Mesenchymal stem cell (in vitro differentiated cells and primary cell): ENCODE data around the gene COL4A2.

ENCODE experiments used
- DNase-seq: peaks from one replicate; pipeline ENCODE4 v3.0.0-alpha.2; 2013
- H2AFZ ChIP-seq: one replicate; pipeline ENCODE4 v1.6.1; 2013; ENCODE audit warnings: low read depth, mild to moderate bottlenecking, control low read depth, inconsistent platforms, low read length, moderate library complexity
- H2AK5ac ChIP-seq: 2 replicates; pipeline ENCODE4 v1.6.1; 2013; ENCODE audit warnings: low read length, moderate library complexity, mild to moderate bottlenecking, inconsistent platforms; ENCODE audit not compliant: severe bottlenecking
- H2BK120ac ChIP-seq: one replicate; pipeline ENCODE4 v1.6.1; 2013; ENCODE audit warnings: low read depth, mild to moderate bottlenecking, inconsistent platforms, low read length, moderate library complexity
- H2BK12ac ChIP-seq, 2 experiments: one replicate each; pipeline ENCODE4 v1.6.1; 2013; ENCODE audit warnings: inconsistent platforms in 2 of 2, low read length in 2 of 2, mild to moderate bottlenecking in 2 of 2, moderate library complexity in 2 of 2, control low read depth in 1 of 2
- H2BK15ac ChIP-seq: one replicate; pipeline ENCODE4 v1.6.1; 2013; ENCODE audit warnings: mild to moderate bottlenecking, low read depth, inconsistent platforms; ENCODE audit not compliant: poor library complexity, severe bottlenecking
- H2BK5ac ChIP-seq: 2 replicates; pipeline ENCODE4 v1.6.1; 2013; ENCODE audit warnings: low read depth, mild to moderate bottlenecking, low read length, control low read depth, inconsistent platforms; ENCODE audit not compliant: poor library complexity, severe bottlenecking
- H3K14ac ChIP-seq, 2 experiments: one replicate each; pipeline ENCODE4 v1.6.1; 2013; ENCODE audit warnings: inconsistent platforms in 2 of 2, low read length in 2 of 2, control low read depth in 1 of 2, mild to moderate bottlenecking in 1 of 2, moderate library complexity in 1 of 2
- H3K18ac ChIP-seq, 2 experiments: one replicate each; pipeline ENCODE4 v1.6.1; 2013; ENCODE audit warnings: inconsistent platforms in 2 of 2, low read length in 2 of 2, control low read depth in 1 of 2, low read depth in 1 of 2, mild to moderate bottlenecking in 1 of 2
- H3K23ac ChIP-seq, 2 experiments: one replicate each; pipeline ENCODE4 v1.6.1; 2013; ENCODE audit warnings: inconsistent platforms in 2 of 2, low read length in 2 of 2, mild to moderate bottlenecking in 2 of 2, moderate library complexity in 2 of 2, control low read depth in 1 of 2
- H3K27ac ChIP-seq: 2 replicates; pipeline ENCODE4 v1.5.1; 2013; ENCODE audit warnings: mild to moderate bottlenecking, moderate library complexity, low read length, control low read depth, inconsistent platforms; ENCODE audit not compliant: poor library complexity, severe bottlenecking
- H3K27me3 ChIP-seq, 2 experiments: 2 replicates each; pipeline versions ENCODE4 v1.6.1 to v1.7.0; 2013; ENCODE audit warnings: low read length in 2 of 2, mild to moderate bottlenecking in 2 of 2, moderate library complexity in 2 of 2, control low read depth in 1 of 2, inconsistent platforms in 1 of 2; ENCODE audit not compliant: control insufficient read depth in 1 of 2, insufficient read depth in 1 of 2
- H3K36me3 ChIP-seq, 2 experiments: 2 replicates each; pipeline versions ENCODE4 v1.6.1 to v1.7.0; 2013; ENCODE audit warnings: low read length in 2 of 2, control low read depth in 1 of 2, inconsistent platforms in 1 of 2, low read depth in 1 of 2, mild to moderate bottlenecking in 1 of 2; ENCODE audit not compliant: insufficient read depth in 2 of 2, control insufficient read depth in 1 of 2
- H3K4ac ChIP-seq, 2 experiments: one replicate each; pipeline ENCODE4 v1.6.1; 2013; ENCODE audit warnings: inconsistent platforms in 2 of 2, low read length in 2 of 2, mild to moderate bottlenecking in 2 of 2, moderate library complexity in 2 of 2, control low read depth in 1 of 2, low read depth in 1 of 2
- H3K4me1 ChIP-seq: 2 replicates; pipeline ENCODE4 v1.6.1; 2013; ENCODE audit warnings: low read depth, low read length, control low read depth; ENCODE audit not compliant: control insufficient read depth, insufficient read depth
- H3K4me2 ChIP-seq: 2 replicates; pipeline ENCODE4 v1.6.1; 2013; ENCODE audit warnings: low read length, mild to moderate bottlenecking, inconsistent platforms; ENCODE audit not compliant: poor library complexity, severe bottlenecking
- H3K4me3 ChIP-seq, 2 experiments: 2 replicates each; pipeline versions ENCODE4 v1.5.1 to v1.7.0; 2013; ENCODE audit warnings: low read length in 2 of 2, mild to moderate bottlenecking in 2 of 2, control low read depth in 1 of 2, low read depth in 1 of 2; ENCODE audit not compliant: insufficient read depth in 1 of 2
- H3K79me1 ChIP-seq: replicated peaks from 2 replicates; pipeline ENCODE4 v1.6.1; 2013; ENCODE audit warnings: mild to moderate bottlenecking, control low read depth, low read length, inconsistent platforms; ENCODE audit not compliant: poor library complexity, severe bottlenecking
- H3K9ac ChIP-seq: 2 replicates; pipeline ENCODE4 v1.7.0; 2013; ENCODE audit warnings: mild to moderate bottlenecking, low read length, moderate library complexity
- H3K9me3 ChIP-seq: 2 replicates; pipeline ENCODE4 v1.7.0; 2013; ENCODE audit warnings: mild to moderate bottlenecking, low read length; ENCODE audit not compliant: control insufficient read depth
- H4K8ac ChIP-seq: one replicate; pipeline ENCODE4 v1.6.1; 2013; ENCODE audit warnings: inconsistent platforms, mild to moderate bottlenecking, low read length, moderate library complexity
- H4K91ac ChIP-seq: one replicate; pipeline ENCODE4 v1.6.1; 2013; ENCODE audit warnings: mild to moderate bottlenecking, low read length, inconsistent platforms
- WGBS: methylation state at CpG from one replicate; pipeline ENCODE4 v1.1.7; 2013; ENCODE audit warnings: mixed read lengths; 5-methylcytosine and 5-hydroxymethylcytosine counted together

COL4A2 gene

GRCh38 chr13:110466266-110466915 lies 159.3 kb downstream of the COL4A2 start:
- 98% methylated on average over 6 of the region's 6 CpGs for WGBS
- Histone ChIP-seq H2BK5ac (no peak overlapping the region), H3K9ac (no peak overlapping the region), H3K79me1 (peaks cover 15% of the 10 kb centered on the region), H2BK120ac (no peak overlapping the region), H4K8ac (no peak overlapping the region), H3K27me3 (no peaks in the 10 kb centered on the region), H2BK12ac (no peak overlapping the region), H3K36me3 (peaks cover 48 to 90% of the 10 kb centered on the region in 2 experiments), H3K4me2 (no peak overlapping the region), H3K4me3 (no peak overlapping the region), H2BK15ac (no peak overlapping the region), H3K23ac (no peak overlapping the region), H3K27ac (no peak overlapping the region), H3K18ac (no peak overlapping the region), H3K9me3 (no peaks in the 10 kb centered on the region), H4K91ac (no peak overlapping the region), H3K4me1 (peaks cover 10% of the 10 kb centered on the region), H2AFZ (no peak overlapping the region), H2AK5ac (no peak overlapping the region), H3K4ac (no peak overlapping the region), H3K14ac (no peak overlapping the region)
- DNase-seq: no peak

DNA sequence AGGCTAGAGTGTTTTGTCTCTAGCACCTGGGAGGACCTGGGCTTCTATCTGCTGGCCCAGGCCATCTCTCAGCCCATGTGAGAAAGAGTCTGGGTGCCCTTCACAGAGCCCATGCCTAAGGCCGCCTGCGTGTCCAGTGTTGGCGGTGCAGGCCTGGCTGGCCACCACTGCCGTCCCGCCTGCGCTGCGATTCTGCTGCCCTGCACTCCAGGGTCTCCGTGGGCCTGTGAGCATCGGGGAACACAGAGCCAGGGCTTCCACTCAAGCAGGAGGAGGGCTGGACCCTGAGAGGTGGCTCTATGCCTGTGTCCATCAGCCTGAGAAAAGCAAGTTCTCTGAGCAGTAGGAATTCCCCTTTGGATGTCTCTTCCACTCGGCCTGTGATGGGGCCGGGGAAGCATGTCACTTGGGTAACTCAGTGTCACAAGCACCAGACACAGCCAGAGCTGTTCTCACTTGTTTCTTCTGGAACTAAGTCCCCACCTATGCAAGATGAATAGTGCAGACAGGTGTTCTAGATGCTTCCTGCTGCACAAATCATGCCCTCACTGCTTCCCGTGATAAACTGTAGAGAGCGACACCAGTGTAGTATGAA lies 160.5 kb downstream of the COL4A2 start:
- Histone ChIP-seq H2AK5ac (no peak overlapping the region), H2BK12ac (no peak overlapping the region), H3K4me2 (no peak overlapping the region), H2BK5ac (no peak overlapping the region), H3K27me3 (no peaks in the 10 kb centered on the region), H4K91ac (peak overlapping the region; percentile 8), H3K9me3 (no peaks in the 10 kb centered on the region), H3K4ac (no peak overlapping the region), H3K4me3 (no peak overlapping the region), H3K79me1 (peaks cover 13% of the 10 kb centered on the region), H3K14ac (no peak overlapping the region), H3K18ac (no peak overlapping the region), H3K36me3 (peaks cover 46 to 84% of the 10 kb centered on the region in 2 experiments), H3K23ac (no peak overlapping the region), H3K4me1 (peaks cover 17% of the 10 kb centered on the region), H2BK120ac (no peak overlapping the region), H4K8ac (no peak overlapping the region), H2BK15ac (no peak overlapping the region), H3K27ac (no peak overlapping the region), H3K9ac (no peak overlapping the region), H2AFZ (no peak overlapping the region)
- DNase-seq: no peak
- 91% methylated on average over 13 of the region's 13 CpGs for WGBS

DNA sequence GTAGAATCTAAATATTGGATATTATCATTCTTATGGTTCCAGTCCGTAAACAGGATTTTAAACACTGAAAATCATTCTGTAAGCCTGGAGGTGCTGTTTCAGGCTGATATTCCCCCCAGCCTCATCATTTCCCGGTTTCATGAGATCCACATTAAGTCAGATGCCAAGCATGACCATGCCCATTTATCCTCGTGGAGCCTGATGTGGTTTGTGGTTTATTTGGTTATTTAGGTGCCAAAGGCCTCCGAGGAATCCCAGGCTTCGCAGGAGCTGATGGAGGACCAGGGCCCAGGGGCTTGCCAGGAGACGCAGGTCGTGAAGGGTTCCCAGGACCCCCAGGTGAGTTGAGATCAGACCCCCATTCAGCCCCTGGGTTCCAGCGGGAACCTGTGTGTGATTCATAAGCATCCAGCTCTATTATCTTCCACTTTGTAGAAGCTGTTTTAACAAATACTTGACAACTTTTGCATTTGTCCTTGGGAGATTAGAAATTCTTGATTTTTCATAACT lies 162.0 kb downstream of the COL4A2 start:
- Histone ChIP-seq H4K91ac (no peak overlapping the region), H3K36me3 (peaks cover 49 to 85% of the 10 kb centered on the region in 2 experiments)

GRCh38 chr13:110469597-110469996 lies 162.5 kb downstream of the COL4A2 start:
- Histone ChIP-seq H2BK15ac (no peak overlapping the region), H3K9me3 (no peaks in the 10 kb centered on the region), H3K4me1 (peaks cover 21% of the 10 kb centered on the region), H2AFZ (no peak overlapping the region), H4K8ac (no peak overlapping the region), H4K91ac (no peak overlapping the region), H3K9ac (no peak overlapping the region), H3K4ac (no peak overlapping the region), H3K4me3 (no peak overlapping the region), H2BK5ac (no peak overlapping the region), H3K79me1 (peaks cover 10% of the 10 kb centered on the region), H3K14ac (no peak overlapping the region), H3K4me2 (no peak overlapping the region), H3K36me3 (peaks cover 55 to 85% of the 10 kb centered on the region in 2 experiments), H2AK5ac (no peak overlapping the region), H2BK120ac (no peak overlapping the region), H3K18ac (no peak overlapping the region), H2BK12ac (no peak overlapping the region), H3K23ac (no peak overlapping the region), H3K27ac (no peak overlapping the region), H3K27me3 (no peaks in the 10 kb centered on the region)
- 87% methylated on average over 5 of the region's 5 CpGs for WGBS
- no peak for DNase-seq

More for the DNA sequence above, 162.0 kb downstream of the COL4A2 start:
- Histone ChIP-seq H2AK5ac (no peak overlapping the region), H3K9me3 (no peaks in the 10 kb centered on the region), H3K23ac (no peak overlapping the region), H3K9ac (no peak overlapping the region), H4K8ac (no peak overlapping the region), H2BK15ac (no peak overlapping the region), H3K4me2 (no peak overlapping the region), H2BK120ac (no peak overlapping the region), H3K4me3 (no peak overlapping the region), H3K27me3 (no peaks in the 10 kb centered on the region), H3K18ac (no peak overlapping the region), H3K27ac (no peak overlapping the region), H3K79me1 (peaks cover 13% of the 10 kb centered on the region), H2AFZ (no peak overlapping the region), H2BK5ac (no peak overlapping the region), H2BK12ac (no peak overlapping the region), H3K4ac (no peak overlapping the region), H3K4me1 (peaks cover 20% of the 10 kb centered on the region), H3K14ac (no peak overlapping the region)
- WGBS: 96% methylated on average over 7 of the region's 8 CpGs
- DNase-seq: no peak
